ENCODE measurements around the gene C17orf78.
"Not testable (repeated sequence)": the region's sequence is repeated elsewhere in the genome, so short reads cannot be mapped to it uniquely, and the experiment has no call there.

The C17orf78 gene

GRCh38 chr17:37340804-37341203 is 35.0 kb upstream of the C17orf78 start:
- Histone ChIP-seq H3K4me1 (ENCODE audit: low read depth, poor library complexity, severe bottlenecking) (no peaks in the 10 kb centered on the region), H3K4me3 (IDR thresholded peaks at IDR 0.05; ENCODE audit: insufficient read depth, low read depth, low read length) (no peak overlapping the region), H3K36me3 (ENCODE audit: insufficient read depth) (0 out of 2 replicates have a peak, but pooled peaks cover 3% of the 10 kb centered on the region), H3K4me2 (no peak overlapping the region), H3K27me3 (ENCODE audit: insufficient read depth, low read depth) (no peaks in the 10 kb centered on the region), H2AFZ (ENCODE audit: low read depth) (no peak overlapping the region), H3K79me2 (ENCODE audit: insufficient read depth, low read depth) (peaks cover 33% of the 10 kb centered on the region; the same call in 1 of the 2 replicates), H4K20me1 (ENCODE audit: insufficient read depth) (0 out of 2 replicates have a peak, but pooled peaks cover 4% of the 10 kb centered on the region), H3K27ac (no peak overlapping the region), H3K9ac (no peak overlapping the region)
- no peak for TF ChIP-seq CTCF (conservative IDR thresholded peaks at IDR 0.05; ENCODE audit: low read depth, low read length)

- H3K27me3 ChIP-seq (ENCODE audit: insufficient read depth, low read depth) = no peaks in the 10 kb centered on the region
- TF ChIP-seq CTCF (conservative IDR thresholded peaks at IDR 0.05; ENCODE audit: low read depth, low read length) = no peak
- no peaks in the 10 kb centered on the region for H4K20me1 ChIP-seq (ENCODE audit: insufficient read depth)
- H3K4me1 ChIP-seq (ENCODE audit: low read depth, poor library complexity, severe bottlenecking) = no peaks in the 10 kb centered on the region
- no peak overlapping the region for H3K27ac ChIP-seq
- H2AFZ ChIP-seq (ENCODE audit: low read depth) = no peak overlapping the region
- no peak overlapping the region for H3K9ac ChIP-seq
- H3K79me2 ChIP-seq (ENCODE audit: insufficient read depth, low read depth) = peaks cover 35% of the 10 kb centered on the region; the same call in 1 of the 2 replicates
- no peak overlapping the region for H3K4me2 ChIP-seq
- 0 out of 2 replicates have a peak, but pooled peaks cover 3% of the 10 kb centered on the region for H3K36me3 ChIP-seq (ENCODE audit: insufficient read depth)
- no peak overlapping the region for H3K4me3 ChIP-seq (IDR thresholded peaks at IDR 0.05; ENCODE audit: insufficient read depth, low read depth, low read length)
Measured at GRCh38 chr17:37342589-37342988, 33.2 kb upstream of the C17orf78 start.

GRCh38 chr17:37344519-37344918 is 31.3 kb upstream of the C17orf78 start:
- 0 out of 2 replicates have a peak, but pooled peaks cover 3% of the 10 kb centered on the region for H3K36me3 ChIP-seq (ENCODE audit: insufficient read depth)
- H3K27me3 ChIP-seq (ENCODE audit: insufficient read depth, low read depth) = no peaks in the 10 kb centered on the region
- H3K79me2 ChIP-seq (ENCODE audit: insufficient read depth, low read depth) = peaks cover 43% of the 10 kb centered on the region; the same call in 1 of the 2 replicates

GRCh38 chr17:37346863-37347402 is 28.9 kb upstream of the C17orf78 start:
- not testable (repeated sequence) for H4K20me1 ChIP-seq (ENCODE audit: insufficient read depth); H3K4me2 ChIP-seq; H3K4me3 ChIP-seq (IDR thresholded peaks at IDR 0.05; ENCODE audit: insufficient read depth, low read depth, low read length); H3K27me3 ChIP-seq (ENCODE audit: insufficient read depth, low read depth); H2AFZ ChIP-seq (ENCODE audit: low read depth); H3K27ac ChIP-seq; H3K36me3 ChIP-seq (ENCODE audit: insufficient read depth); H3K4me1 ChIP-seq (ENCODE audit: low read depth, poor library complexity, severe bottlenecking); H3K9ac ChIP-seq
- peaks cover 44% of the 10 kb centered on the region; the same call in 1 of the 2 replicates for H3K79me2 ChIP-seq (ENCODE audit: insufficient read depth, low read depth)

More at GRCh38 chr17:37344519-37344918, 31.3 kb upstream of the C17orf78 start:
- no peaks in the 10 kb centered on the region for H3K4me1 ChIP-seq (ENCODE audit: low read depth, poor library complexity, severe bottlenecking)
- TF ChIP-seq CTCF (conservative IDR thresholded peaks at IDR 0.05; ENCODE audit: low read depth, low read length) = no peak
- H2AFZ ChIP-seq (ENCODE audit: low read depth) = no peak overlapping the region
- no peak overlapping the region for H3K4me2 ChIP-seq
- no peak overlapping the region for H3K4me3 ChIP-seq (IDR thresholded peaks at IDR 0.05; ENCODE audit: insufficient read depth, low read depth, low read length)
- H3K27ac ChIP-seq = no peak overlapping the region
- H4K20me1 ChIP-seq (ENCODE audit: insufficient read depth) = 0 out of 2 replicates have a peak, but pooled peaks cover 4% of the 10 kb centered on the region
- no peak overlapping the region for H3K9ac ChIP-seq

- Histone ChIP-seq H3K4me2 (peak overlapping the region; percentile 90), H3K9ac (peak overlapping the region; percentile 93; the same call in 1 of the 2 replicates), H3K4me1 (ENCODE audit: low read depth, poor library complexity, severe bottlenecking) (peaks cover 30% of the 10 kb centered on the region), H4K20me1 (ENCODE audit: insufficient read depth) (peaks cover 20% of the 10 kb centered on the region), H3K79me2 (ENCODE audit: insufficient read depth, low read depth) (peaks cover 66% of the 10 kb centered on the region)
- H3K36me3 ChIP-seq (ENCODE audit: insufficient read depth); H2AFZ ChIP-seq (ENCODE audit: low read depth); H3K27ac ChIP-seq; H3K4me3 ChIP-seq (IDR thresholded peaks at IDR 0.05; ENCODE audit: insufficient read depth, low read depth, low read length); H3K27me3 ChIP-seq (ENCODE audit: insufficient read depth, low read depth): not testable (repeated sequence)
Measured at GRCh38 chr17:37356796-37357569, 18.8 kb upstream of the C17orf78 start.
